IgD-negative memory B cell (primary cell): ENCODE data around the gene PSTK. TPM values are rescaled to one million over a fixed set of nuclear protein-coding genes. Genes with fewer than 3 reads are reported as not detected.

Experiments used
- H3K27ac Mint-ChIP-seq, 3 donors: one replicate each; pipeline ENCODE4 v1.8.0; 2020 to 2022; ENCODE audit warnings: mild to moderate bottlenecking in 3 of 3, mixed read lengths in 3 of 3, moderate library complexity in 1 of 3
- H3K27me3 Mint-ChIP-seq: one replicate; pipeline ENCODE4 v1.8.0; 2021; ENCODE audit warnings: mixed read lengths
- H3K36me3 Mint-ChIP-seq: one replicate; pipeline ENCODE4 v1.8.0; 2020; ENCODE audit warnings: mild to moderate bottlenecking, mixed read lengths
- H3K4me1 Mint-ChIP-seq, 3 donors: one replicate each; pipeline ENCODE4 v1.8.0; 2020 to 2022; ENCODE audit warnings: mixed read lengths in 3 of 3, mild to moderate bottlenecking in 1 of 3
- H3K4me3 Mint-ChIP-seq, 4 donors: one replicate each; pipeline ENCODE4 v1.8.0; 2020 to 2022; ENCODE audit warnings: mild to moderate bottlenecking in 4 of 4, mixed read lengths in 4 of 4, moderate library complexity in 3 of 4
- H3K9me3 Mint-ChIP-seq, 3 donors: one replicate each; pipeline ENCODE4 v1.8.0; 2020 to 2021; ENCODE audit warnings: mixed read lengths in 3 of 3, mild to moderate bottlenecking in 1 of 3
- polyA plus RNA-seq: library from polyadenylated mRNA; unstranded; fragments of 300-500 nt; fragmentation: Illumina TruSeq; gene quantifications from one replicate; pipeline ENCODE4 v1.2.3, GENCODE V29; 2021

The PSTK gene
- polyA plus RNA-seq = 7.0 TPM

GRCh38 chr10:122980209-122981065 lies at the start of gene PSTK:
Gene PSTK (plus strand): TSS chr10:122980401. CDS start chr10:122980480, 79 bp downstream.
- Mint-ChIP-seq H3K27me3 (no peaks in the 10 kb centered on the region), H3K4me1 (peaks cover 13 to 19% (median 18%) of the 10 kb centered on the region in 3 donors), H3K4me3 (peak within 1 kb of the TSS; percentile 91 to 96 (median 95)), H3K9me3 (no peaks in the 10 kb centered on the region), H3K36me3 (no peaks in the 10 kb centered on the region), H3K27ac (peak within 1 kb of the TSS; percentile 97 to 99 (median 98))

- no peaks in the 10 kb centered on the region for H3K9me3 Mint-ChIP-seq
These were observed 48.9 kb upstream of the PSTK start for GRCh38 chr10:122931088-122931906.

DNA sequence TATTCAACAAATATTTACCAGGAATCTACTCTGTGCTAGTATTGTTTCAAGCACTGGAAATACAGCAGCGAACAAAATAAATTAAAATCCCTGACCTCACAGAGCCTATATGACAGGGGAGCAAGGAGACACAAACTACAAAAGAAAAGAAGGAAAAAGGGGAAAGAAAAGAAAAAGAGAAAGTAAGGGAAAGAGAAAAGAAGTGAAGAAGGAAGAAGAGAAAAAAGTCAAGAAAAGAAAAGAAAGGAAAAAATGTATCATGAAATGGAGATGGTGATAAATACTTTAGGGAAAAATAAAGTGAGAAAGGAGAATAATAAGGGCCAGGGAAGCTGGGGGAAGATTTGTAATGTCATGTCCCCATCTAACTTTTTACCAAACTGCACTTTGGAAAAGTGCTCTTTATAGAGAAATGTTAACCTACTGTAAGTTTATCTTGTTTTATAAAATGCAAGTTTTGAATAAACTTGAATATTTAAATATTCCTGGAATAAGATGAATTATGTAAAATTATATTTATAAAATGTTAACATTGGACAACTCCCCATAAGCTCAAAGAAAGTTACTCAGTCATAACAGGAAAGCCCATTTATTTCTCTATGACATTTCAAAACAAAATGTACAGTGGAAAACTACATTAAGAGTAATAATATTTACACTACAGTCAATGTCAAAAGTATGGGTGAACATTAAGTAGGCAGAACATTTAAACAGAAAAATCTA lies 40.9 kb upstream of the PSTK start:
- peaks cover 0 to 2% (median 0%) of the 10 kb centered on the region in 3 donors for H3K4me1 Mint-ChIP-seq
- no peak overlapping the region for H3K27ac Mint-ChIP-seq
- H3K4me3 Mint-ChIP-seq = no peak overlapping the region
- peaks cover 15% of the 10 kb centered on the region for H3K36me3 Mint-ChIP-seq
- no peaks in the 10 kb centered on the region for H3K9me3 Mint-ChIP-seq
- H3K27me3 Mint-ChIP-seq = no peaks in the 10 kb centered on the region

More at GRCh38 chr10:122931088-122931906, 48.9 kb upstream of the PSTK start:
- peaks cover 6% of the 10 kb centered on the region for H3K36me3 Mint-ChIP-seq
- H3K27me3 Mint-ChIP-seq = no peaks in the 10 kb centered on the region
- H3K4me3 Mint-ChIP-seq = no peak overlapping the region
- no peak overlapping the region for H3K27ac Mint-ChIP-seq
- H3K4me1 Mint-ChIP-seq = peaks cover 0 to 2% (median 2%) of the 10 kb centered on the region in 3 donors

DNA sequence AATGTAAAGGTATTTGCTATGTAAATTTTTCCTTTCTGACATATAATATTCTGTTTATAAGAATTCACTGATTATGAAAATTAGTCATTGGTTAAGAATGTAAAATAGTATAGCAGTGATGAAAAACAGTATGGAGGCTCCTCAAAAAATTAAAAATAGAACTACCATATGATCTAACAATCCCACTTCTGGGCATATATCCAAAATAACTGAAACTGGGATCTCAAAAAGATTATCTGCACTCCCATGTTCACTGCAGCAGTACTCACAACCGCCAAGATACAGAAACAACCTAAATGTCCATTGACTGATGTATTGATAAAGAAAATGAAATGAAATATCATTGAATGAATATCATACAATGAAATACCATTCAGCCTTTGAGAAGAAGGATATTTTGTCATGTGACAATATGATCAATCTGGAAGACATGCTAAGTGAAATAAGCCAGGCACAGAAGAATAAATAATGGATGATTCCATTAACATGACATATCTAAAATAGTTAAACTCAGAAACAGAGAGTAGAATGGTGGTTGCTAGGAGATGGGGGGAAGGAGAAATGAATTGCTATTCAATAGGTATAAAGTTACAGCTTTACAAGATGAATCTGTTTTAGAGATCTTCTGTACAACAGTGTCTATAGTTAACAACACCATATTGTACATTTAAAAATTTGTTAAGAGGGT lies 40.2 kb upstream of the PSTK start:
- Mint-ChIP-seq H3K27me3 (no peaks in the 10 kb centered on the region), H3K4me3 (no peak overlapping the region), H3K4me1 (peaks cover 0 to 2% (median 0%) of the 10 kb centered on the region in 3 donors), H3K9me3 (no peaks in the 10 kb centered on the region), H3K27ac (no peak overlapping the region), H3K36me3 (peaks cover 15% of the 10 kb centered on the region)

- no peak overlapping the region for H3K4me3 Mint-ChIP-seq
- H3K36me3 Mint-ChIP-seq = peaks cover 13% of the 10 kb centered on the region
- no peaks in the 10 kb centered on the region for H3K9me3 Mint-ChIP-seq
- no peak overlapping the region for H3K27ac Mint-ChIP-seq
- peaks cover 18 to 22% (median 19%) of the 10 kb centered on the region in 3 donors for H3K4me1 Mint-ChIP-seq
- H3K27me3 Mint-ChIP-seq = peaks cover 2% of the 10 kb centered on the region
These were observed 30.9 kb upstream of the PSTK start for GRCh38 chr10:122949296-122949695.

- peak within 1 kb of the TSS; percentile 76 to 99 (median 91) for H3K4me3 Mint-ChIP-seq
- H3K36me3 Mint-ChIP-seq = peaks cover 7% of the 10 kb centered on the region
- peak within 1 kb of the TSS; percentile 75 to 99 (median 97) for H3K27ac Mint-ChIP-seq
- no peaks in the 10 kb centered on the region for H3K9me3 Mint-ChIP-seq
- peaks cover 21 to 23% (median 22%) of the 10 kb centered on the region in 3 donors for H3K4me1 Mint-ChIP-seq
- peaks cover 2% of the 10 kb centered on the region for H3K27me3 Mint-ChIP-seq
These were observed 26.1 kb upstream of the PSTK start, which contains the start of gene C10orf88 for GRCh38 chr10:122953902-122954730. Gene C10orf88 (minus strand): TSS chr10:122954227. CDS start chr10:122954178, 49 bp downstream.

GRCh38 chr10:122954731-122955050 lies 25.5 kb upstream of the PSTK start:
- Mint-ChIP-seq H3K36me3 (peaks cover 5% of the 10 kb centered on the region), H3K9me3 (no peaks in the 10 kb centered on the region), H3K27ac (peak overlapping the region; percentile 75 to 99 (median 97)), H3K4me1 (peaks cover 16 to 22% (median 21%) of the 10 kb centered on the region in 3 donors), H3K4me3 (peak overlapping the region in 3 of 4 donors; percentile 64 to 90 (median 76)), H3K27me3 (peaks cover 2% of the 10 kb centered on the region)

- Mint-ChIP-seq H3K27ac (peak overlapping the region in 1 of 3 donors; percentile 75), H3K27me3 (peaks cover 2% of the 10 kb centered on the region), H3K4me3 (peak overlapping the region in 3 of 4 donors; percentile 9 to 76 (median 28)), H3K36me3 (no peaks in the 10 kb centered on the region), H3K9me3 (no peaks in the 10 kb centered on the region), H3K4me1 (peaks cover 12 to 22% (median 19%) of the 10 kb centered on the region in 3 donors)
These were observed 24.3 kb upstream of the PSTK start for GRCh38 chr10:122955892-122956291.

GRCh38 chr10:122957474-122957873 lies 22.7 kb upstream of the PSTK start:
- peaks cover 5% of the 10 kb centered on the region for H3K27me3 Mint-ChIP-seq
- H3K36me3 Mint-ChIP-seq = no peaks in the 10 kb centered on the region
- H3K4me1 Mint-ChIP-seq = peaks cover 9 to 19% (median 16%) of the 10 kb centered on the region in 3 donors
- H3K4me3 Mint-ChIP-seq = peak overlapping the region in 1 of 4 donors; percentile 76
- H3K9me3 Mint-ChIP-seq = no peaks in the 10 kb centered on the region
- H3K27ac Mint-ChIP-seq = peak overlapping the region in 1 of 3 donors; percentile 75

- H3K27me3 Mint-ChIP-seq = peaks cover 9% of the 10 kb centered on the region
- H3K9me3 Mint-ChIP-seq = peaks cover 10 to 19% (median 11%) of the 10 kb centered on the region in 3 donors
- no peaks in the 10 kb centered on the region for H3K36me3 Mint-ChIP-seq
- H3K4me3 Mint-ChIP-seq = no peak overlapping the region
- H3K27ac Mint-ChIP-seq = no peak overlapping the region
- H3K4me1 Mint-ChIP-seq = no peaks in the 10 kb centered on the region
These were observed 17.8 kb upstream of the PSTK start for GRCh38 chr10:122962405-122962804.

GRCh38 chr10:122966879-122967278 lies 13.3 kb upstream of the PSTK start:
- Mint-ChIP-seq H3K36me3 (no peaks in the 10 kb centered on the region), H3K27me3 (peaks cover 9% of the 10 kb centered on the region), H3K9me3 (peaks cover 10 to 24% (median 18%) of the 10 kb centered on the region in 3 donors)

DNA sequence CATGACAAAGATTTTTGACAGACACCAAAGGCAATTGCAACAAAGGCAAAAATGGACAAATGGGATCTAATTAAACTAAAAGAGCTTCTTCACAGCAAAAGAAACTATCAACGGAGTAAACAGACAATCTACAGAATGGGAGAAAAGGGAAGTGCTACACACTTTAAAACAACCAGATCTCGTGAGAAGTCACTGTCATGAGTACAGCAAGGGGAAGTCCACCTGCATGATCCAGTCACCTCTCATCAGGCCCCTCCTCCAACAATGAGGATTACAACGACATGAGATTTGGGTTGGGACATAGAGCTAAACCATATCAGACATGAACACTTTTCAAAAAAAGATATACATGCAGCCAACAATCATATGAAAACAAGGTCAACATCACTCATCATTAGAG lies 11.5 kb upstream of the PSTK start:
- Mint-ChIP-seq H3K9me3 (peaks cover 10 to 24% (median 18%) of the 10 kb centered on the region in 3 donors), H3K4me1 (no peaks in the 10 kb centered on the region), H3K4me3 (no peak overlapping the region), H3K27me3 (peaks cover 3% of the 10 kb centered on the region), H3K27ac (no peak overlapping the region), H3K36me3 (no peaks in the 10 kb centered on the region)

More at GRCh38 chr10:122966879-122967278, 13.3 kb upstream of the PSTK start:
- H3K4me3 Mint-ChIP-seq = no peak overlapping the region
- H3K4me1 Mint-ChIP-seq = no peaks in the 10 kb centered on the region
- no peak overlapping the region for H3K27ac Mint-ChIP-seq

DNA sequence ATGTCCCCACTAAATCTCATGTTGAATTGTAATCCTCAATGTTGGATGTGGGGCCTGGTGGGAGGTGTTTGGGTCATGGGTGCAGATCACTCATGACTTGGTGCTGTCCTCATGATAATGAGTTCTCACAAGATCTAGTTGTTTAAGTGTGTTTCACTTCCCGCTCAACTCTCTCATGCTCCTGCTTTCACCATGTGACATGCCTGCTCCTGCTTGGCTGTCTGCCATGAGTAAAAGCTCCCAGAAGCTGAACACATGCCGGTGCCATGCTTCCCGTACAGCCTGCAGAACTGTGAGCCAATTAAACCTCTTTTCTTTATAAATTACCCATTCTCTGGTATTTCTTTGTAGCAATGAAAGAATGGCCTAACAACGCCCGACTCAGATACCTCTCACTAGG lies 6.2 kb upstream of the PSTK start:
- Mint-ChIP-seq H3K36me3 (no peaks in the 10 kb centered on the region), H3K4me1 (no peaks in the 10 kb centered on the region), H3K4me3 (no peak overlapping the region)

More for the DNA sequence above, 6.2 kb upstream of the PSTK start:
- Mint-ChIP-seq H3K27me3 (no peaks in the 10 kb centered on the region), H3K27ac (no peak overlapping the region), H3K9me3 (peaks cover 0 to 2% (median 0%) of the 10 kb centered on the region in 3 donors)
